GM12875 (cell line): ENCODE results near the gene C1orf21.

Experiments
- H3K4me3 ChIP-seq: one replicate; pipeline ENCODE4 v1.5.1; 2011; ENCODE audit warnings: low read depth, low read length, control low read depth
- CTCF ChIP-seq: IDR thresholded peaks from 2 replicates; pipeline ENCODE4 v1.5.1; 2011; ENCODE audit warnings: low read depth, mild to moderate bottlenecking, control low read depth, inconsistent platforms, low read length, moderate library complexity, borderline replicate concordance; ENCODE audit not compliant: insufficient read depth

C1orf21 gene

GRCh38 chr1:184456189-184456588 is 69.4 kb downstream of the C1orf21 start:
- no peak for TF ChIP-seq CTCF
- H3K4me3 ChIP-seq = no peak overlapping the region

GRCh38 chr1:184457500-184457899 is 70.7 kb downstream of the C1orf21 start:
- no peak for TF ChIP-seq CTCF
- no peak overlapping the region for H3K4me3 ChIP-seq

- TF ChIP-seq CTCF = no peak
- no peak overlapping the region for H3K4me3 ChIP-seq
Observed at GRCh38 chr1:184461321-184461720, 74.5 kb downstream of the C1orf21 start.

GRCh38 chr1:184462155-184462554 is 75.3 kb downstream of the C1orf21 start:
- no peak for TF ChIP-seq CTCF
- H3K4me3 ChIP-seq = no peak overlapping the region

GRCh38 chr1:184462990-184463389 is 76.2 kb downstream of the C1orf21 start:
- H3K4me3 ChIP-seq = no peak overlapping the region
- no peak for TF ChIP-seq CTCF

- no peak for TF ChIP-seq CTCF
Observed at GRCh38 chr1:184463680-184464079, 76.9 kb downstream of the C1orf21 start.

GRCh38 chr1:184464757-184465156 is 77.9 kb downstream of the C1orf21 start:
- no peak overlapping the region for H3K4me3 ChIP-seq
- TF ChIP-seq CTCF = no peak

More at GRCh38 chr1:184463680-184464079, 76.9 kb downstream of the C1orf21 start:
- H3K4me3 ChIP-seq = no peak overlapping the region
